IMR-90 (cell line): ENCODE data around the gene BAZ1A.

Source experiments
- BHLHE40 ChIP-seq: fragments of 150-350 bp; IDR thresholded peaks from 2 replicates; pipeline ENCODE4 v1.6.1; 2016; ENCODE audit warnings: mild to moderate bottlenecking, low read depth, low read length
- CEBPB ChIP-seq: IDR thresholded peaks from 2 replicates; pipeline ENCODE4 v1.6.1; 2012; ENCODE audit warnings: low read depth, low read length, improper control_type of control experiment
- CHD1 ChIP-seq: IDR thresholded peaks from 2 replicates; pipeline ENCODE4 v1.6.1; 2012; ENCODE audit warnings: low read depth, low read length, improper control_type of control experiment
- NFE2L2 ChIP-seq: fragments of 150-350 bp; IDR thresholded peaks from 2 replicates; pipeline ENCODE4 v1.6.1; 2016; ENCODE audit warnings: low read depth, mild to moderate bottlenecking, low read length
- POLR2A ChIP-seq: IDR thresholded peaks from 2 replicates; pipeline ENCODE4 v1.6.1; 2012; ENCODE audit warnings: mild to moderate bottlenecking, low read depth, low read length
- RAD21 ChIP-seq: IDR thresholded peaks from 2 replicates; pipeline ENCODE4 v1.6.1; 2012; ENCODE audit warnings: low read length, improper control_type of control experiment
- TF ChIP-seq, protein P1 (sequence below): fragments of 150-350 bp; IDR thresholded peaks from 2 replicates; pipeline ENCODE4 v1.6.1; 2016; ENCODE audit warnings: low read depth, mild to moderate bottlenecking, low read length, moderate library complexity, borderline replicate concordance
- TF ChIP-seq, protein P2 (sequence below): conservative IDR thresholded peaks from 2 replicates; pipeline ENCODE4 v1.5.1; 2012; ENCODE audit warnings: mild to moderate bottlenecking, low read depth, low read length, improper control_type of control experiment
- TF ChIP-seq, protein P3 (sequence below): fragments of 150-350 bp; IDR thresholded peaks from 2 replicates; pipeline ENCODE4 v1.6.1; 2017; ENCODE audit warnings: mild to moderate bottlenecking, antibody characterized with exemption, low read length, low read depth

DNA sequence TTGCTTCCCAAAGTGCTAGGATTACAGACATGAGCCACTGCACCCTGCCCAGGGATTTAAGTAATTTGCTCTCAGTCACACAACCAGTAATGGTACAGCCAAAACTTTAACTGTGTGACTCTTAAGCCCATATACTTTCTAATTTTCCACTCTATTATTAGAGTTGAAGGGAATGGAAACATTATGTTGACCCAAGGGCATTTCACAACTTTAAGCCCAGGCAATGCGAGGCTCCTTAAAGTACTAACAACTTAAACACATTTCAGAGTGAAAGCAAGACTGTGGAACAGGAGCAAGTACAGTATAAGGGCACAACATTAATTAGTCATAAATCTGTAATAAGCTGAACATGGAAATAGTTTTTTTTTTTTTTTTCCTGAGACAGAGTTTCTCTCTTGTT, 39.8 kb downstream of the BAZ1A start:
- TF ChIP-seq RAD21 (no peak), POLR2A (no peak), NFE2L2 (no peak), CEBPB (no peak), CHD1 (no peak), BHLHE40 (no peak)
- TF ChIP-seq, protein P1, sequence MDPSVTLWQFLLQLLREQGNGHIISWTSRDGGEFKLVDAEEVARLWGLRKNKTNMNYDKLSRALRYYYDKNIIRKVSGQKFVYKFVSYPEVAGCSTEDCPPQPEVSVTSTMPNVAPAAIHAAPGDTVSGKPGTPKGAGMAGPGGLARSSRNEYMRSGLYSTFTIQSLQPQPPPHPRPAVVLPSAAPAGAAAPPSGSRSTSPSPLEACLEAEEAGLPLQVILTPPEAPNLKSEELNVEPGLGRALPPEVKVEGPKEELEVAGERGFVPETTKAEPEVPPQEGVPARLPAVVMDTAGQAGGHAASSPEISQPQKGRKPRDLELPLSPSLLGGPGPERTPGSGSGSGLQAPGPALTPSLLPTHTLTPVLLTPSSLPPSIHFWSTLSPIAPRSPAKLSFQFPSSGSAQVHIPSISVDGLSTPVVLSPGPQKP, result no peak
- TF ChIP-seq, protein P2, sequence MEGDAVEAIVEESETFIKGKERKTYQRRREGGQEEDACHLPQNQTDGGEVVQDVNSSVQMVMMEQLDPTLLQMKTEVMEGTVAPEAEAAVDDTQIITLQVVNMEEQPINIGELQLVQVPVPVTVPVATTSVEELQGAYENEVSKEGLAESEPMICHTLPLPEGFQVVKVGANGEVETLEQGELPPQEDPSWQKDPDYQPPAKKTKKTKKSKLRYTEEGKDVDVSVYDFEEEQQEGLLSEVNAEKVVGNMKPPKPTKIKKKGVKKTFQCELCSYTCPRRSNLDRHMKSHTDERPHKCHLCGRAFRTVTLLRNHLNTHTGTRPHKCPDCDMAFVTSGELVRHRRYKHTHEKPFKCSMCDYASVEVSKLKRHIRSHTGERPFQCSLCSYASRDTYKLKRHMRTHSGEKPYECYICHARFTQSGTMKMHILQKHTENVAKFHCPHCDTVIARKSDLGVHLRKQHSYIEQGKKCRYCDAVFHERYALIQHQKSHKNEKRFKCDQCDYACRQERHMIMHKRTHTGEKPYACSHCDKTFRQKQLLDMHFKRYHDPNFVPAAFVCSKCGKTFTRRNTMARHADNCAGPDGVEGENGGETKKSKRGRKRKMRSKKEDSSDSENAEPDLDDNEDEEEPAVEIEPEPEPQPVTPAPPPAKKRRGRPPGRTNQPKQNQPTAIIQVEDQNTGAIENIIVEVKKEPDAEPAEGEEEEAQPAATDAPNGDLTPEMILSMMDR, result no peak
- TF ChIP-seq, protein P3, sequence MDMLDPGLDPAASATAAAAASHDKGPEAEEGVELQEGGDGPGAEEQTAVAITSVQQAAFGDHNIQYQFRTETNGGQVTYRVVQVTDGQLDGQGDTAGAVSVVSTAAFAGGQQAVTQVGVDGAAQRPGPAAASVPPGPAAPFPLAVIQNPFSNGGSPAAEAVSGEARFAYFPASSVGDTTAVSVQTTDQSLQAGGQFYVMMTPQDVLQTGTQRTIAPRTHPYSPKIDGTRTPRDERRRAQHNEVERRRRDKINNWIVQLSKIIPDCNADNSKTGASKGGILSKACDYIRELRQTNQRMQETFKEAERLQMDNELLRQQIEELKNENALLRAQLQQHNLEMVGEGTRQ, result no peak
